Measurements from ENCODE around the gene C2CD2.

The C2CD2 gene

DNA sequence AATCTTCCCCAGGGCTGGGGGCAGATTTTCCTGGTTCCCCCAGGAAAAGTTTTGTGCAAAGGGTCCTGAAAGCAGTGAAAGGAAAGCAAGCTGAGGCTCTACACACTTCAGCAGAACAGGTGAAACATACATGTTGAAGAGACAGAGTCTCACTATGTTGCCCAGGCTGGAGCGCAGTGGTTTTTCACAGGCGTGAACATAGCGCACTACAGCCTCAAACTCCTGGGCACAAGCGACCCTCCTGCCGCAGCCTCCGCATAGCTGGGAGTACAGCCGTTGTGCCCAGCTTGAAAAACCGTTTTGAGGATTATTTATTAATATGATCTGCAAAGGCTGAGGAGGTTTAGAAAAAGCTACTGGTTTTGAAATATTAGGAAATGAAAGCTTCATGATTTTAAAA is 86.5 kb downstream of the C2CD2 start:
- H3K27me3 ChIP-seq (ENCODE audit: control insufficient read depth, low read length): no peaks in the 10 kb centered on the region
- H3K79me2 ChIP-seq (ENCODE audit: control insufficient read depth, low read length): peaks cover 60% of the 10 kb centered on the region
- peaks cover 20% of the 10 kb centered on the region for H3K36me3 ChIP-seq (ENCODE audit: control insufficient read depth, low read length)
- peak overlapping the region; percentile 73 for H3K4me3 ChIP-seq (ENCODE audit: low read length)
- H3K9me3 ChIP-seq (ENCODE audit: control insufficient read depth, insufficient read depth, low read length): no peaks in the 10 kb centered on the region
- H4K20me1 ChIP-seq (ENCODE audit: control insufficient read depth, insufficient read depth, low read depth, low read length): no peaks in the 10 kb centered on the region
- H3K27ac ChIP-seq (ENCODE audit: low read depth, low read length): peak overlapping the region; percentile 92
- peak overlapping the region; percentile 82 for H3K4me2 ChIP-seq (ENCODE audit: low read length)
- TF ChIP-seq, protein P1, sequence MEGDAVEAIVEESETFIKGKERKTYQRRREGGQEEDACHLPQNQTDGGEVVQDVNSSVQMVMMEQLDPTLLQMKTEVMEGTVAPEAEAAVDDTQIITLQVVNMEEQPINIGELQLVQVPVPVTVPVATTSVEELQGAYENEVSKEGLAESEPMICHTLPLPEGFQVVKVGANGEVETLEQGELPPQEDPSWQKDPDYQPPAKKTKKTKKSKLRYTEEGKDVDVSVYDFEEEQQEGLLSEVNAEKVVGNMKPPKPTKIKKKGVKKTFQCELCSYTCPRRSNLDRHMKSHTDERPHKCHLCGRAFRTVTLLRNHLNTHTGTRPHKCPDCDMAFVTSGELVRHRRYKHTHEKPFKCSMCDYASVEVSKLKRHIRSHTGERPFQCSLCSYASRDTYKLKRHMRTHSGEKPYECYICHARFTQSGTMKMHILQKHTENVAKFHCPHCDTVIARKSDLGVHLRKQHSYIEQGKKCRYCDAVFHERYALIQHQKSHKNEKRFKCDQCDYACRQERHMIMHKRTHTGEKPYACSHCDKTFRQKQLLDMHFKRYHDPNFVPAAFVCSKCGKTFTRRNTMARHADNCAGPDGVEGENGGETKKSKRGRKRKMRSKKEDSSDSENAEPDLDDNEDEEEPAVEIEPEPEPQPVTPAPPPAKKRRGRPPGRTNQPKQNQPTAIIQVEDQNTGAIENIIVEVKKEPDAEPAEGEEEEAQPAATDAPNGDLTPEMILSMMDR (IDR thresholded peaks at IDR 0.05; ENCODE audit: low read depth, low read length, poor library complexity, severe bottlenecking): no peak
- no peak for TF ChIP-seq EZH2phosphoT487 (IDR thresholded peaks at IDR 0.05; ENCODE audit: borderline replicate concordance, low read length)
- H3K9me2 ChIP-seq (replicated peaks; ENCODE audit: control insufficient read depth, low read length): no peaks in the 10 kb centered on the region
- peaks cover 68% of the 10 kb centered on the region for H3F3A ChIP-seq (ENCODE audit: control insufficient read depth, insufficient read depth)
- peaks cover 98% of the 10 kb centered on the region for H3K4me1 ChIP-seq (ENCODE audit: control insufficient read depth, low read length)

DNA sequence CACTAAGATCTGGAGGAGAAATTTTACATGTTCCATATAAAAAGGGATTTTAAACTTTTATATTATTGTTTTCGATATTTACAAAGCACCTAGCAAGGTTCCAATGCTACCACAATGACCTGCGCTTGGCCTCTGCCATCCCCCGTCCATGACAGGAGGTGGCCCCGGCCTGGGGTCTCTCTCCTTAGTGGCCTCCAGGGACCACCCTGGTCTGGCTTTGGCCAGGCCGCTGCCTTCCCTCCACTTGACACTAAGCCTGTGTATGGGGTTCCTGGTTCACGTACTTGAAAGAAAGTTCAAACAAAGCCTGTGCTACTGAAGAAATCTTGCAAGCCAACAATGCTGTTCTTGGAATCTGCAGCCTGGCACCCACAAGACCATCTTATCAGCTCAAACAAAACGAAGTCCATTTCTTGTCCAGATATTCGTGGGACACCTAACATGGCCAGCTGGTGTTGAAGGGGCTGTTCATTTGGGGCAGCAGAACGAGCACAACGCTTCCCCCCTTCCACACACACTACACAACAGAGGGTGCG is 87.5 kb downstream of the C2CD2 start:
- Histone ChIP-seq H3K27ac (ENCODE audit: low read depth, low read length) (peak overlapping the region; percentile 92), H3K4me3 (ENCODE audit: low read length) (peak overlapping the region; percentile 73)

DNA sequence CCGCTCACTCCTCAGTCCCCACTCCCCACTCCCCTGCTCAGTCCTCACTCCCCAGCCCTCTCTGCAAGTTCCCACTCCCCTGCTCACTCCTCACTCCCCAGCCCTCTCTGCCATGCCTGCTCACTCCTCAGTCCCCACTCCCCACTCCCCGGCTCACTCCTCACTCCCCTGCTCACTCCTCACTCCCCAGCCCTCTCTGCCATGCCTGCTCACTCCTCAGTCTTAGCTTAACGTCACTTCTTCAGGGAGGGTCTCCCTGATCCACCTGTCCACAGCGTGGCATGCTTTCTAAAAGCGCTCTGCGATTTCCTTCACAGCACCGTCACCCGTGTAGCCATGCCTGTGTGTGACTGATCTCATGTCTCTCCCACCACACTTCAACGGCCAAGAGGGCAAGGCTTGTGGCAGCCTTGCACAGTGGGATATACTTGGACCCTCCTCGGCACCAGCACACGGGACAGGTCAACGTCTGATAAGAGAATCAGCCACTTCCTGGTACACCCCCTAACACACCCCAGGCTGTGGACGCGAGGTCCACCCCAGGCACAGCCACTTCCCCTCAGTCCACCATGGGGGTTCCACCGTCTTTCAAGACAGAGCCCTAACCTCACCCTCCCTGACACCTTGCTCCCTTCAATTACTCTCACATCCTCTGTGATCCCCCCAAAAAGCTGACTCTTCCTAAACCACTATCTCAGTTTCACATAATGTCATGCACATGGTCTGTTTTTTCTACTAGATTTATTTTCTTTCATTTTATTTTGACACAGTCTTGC is 88.6 kb downstream of the C2CD2 start:
- H3F3A ChIP-seq (ENCODE audit: control insufficient read depth, insufficient read depth): peaks cover 60% of the 10 kb centered on the region
- peak overlapping the region; percentile 82 for H3K4me2 ChIP-seq (ENCODE audit: low read length)
- H3K4me1 ChIP-seq (ENCODE audit: control insufficient read depth, low read length): peaks cover 95% of the 10 kb centered on the region
- H3K79me2 ChIP-seq (ENCODE audit: control insufficient read depth, low read length): peaks cover 60% of the 10 kb centered on the region
- peak overlapping the region; percentile 73 for H3K4me3 ChIP-seq (ENCODE audit: low read length)
- H4K20me1 ChIP-seq (ENCODE audit: control insufficient read depth, insufficient read depth, low read depth, low read length): no peaks in the 10 kb centered on the region
- H3K27me3 ChIP-seq (ENCODE audit: control insufficient read depth, low read length): no peaks in the 10 kb centered on the region
- no peaks in the 10 kb centered on the region for H3K9me2 ChIP-seq (replicated peaks; ENCODE audit: control insufficient read depth, low read length)
- no peaks in the 10 kb centered on the region for H3K9me3 ChIP-seq (ENCODE audit: control insufficient read depth, insufficient read depth, low read length)
- TF ChIP-seq, protein P1 (IDR thresholded peaks at IDR 0.05; ENCODE audit: low read depth, low read length, poor library complexity, severe bottlenecking): no peak
- TF ChIP-seq EZH2phosphoT487 (IDR thresholded peaks at IDR 0.05; ENCODE audit: borderline replicate concordance, low read length): no peak
- peak overlapping the region; percentile 92 for H3K27ac ChIP-seq (ENCODE audit: low read depth, low read length)
- peaks cover 26% of the 10 kb centered on the region for H3K36me3 ChIP-seq (ENCODE audit: control insufficient read depth, low read length)

More for the DNA sequence above, 87.5 kb downstream of the C2CD2 start:
- Histone ChIP-seq H3K9me2 (replicated peaks; ENCODE audit: control insufficient read depth, low read length) (no peaks in the 10 kb centered on the region), H3K9me3 (ENCODE audit: control insufficient read depth, insufficient read depth, low read length) (no peaks in the 10 kb centered on the region), H4K20me1 (ENCODE audit: control insufficient read depth, insufficient read depth, low read depth, low read length) (no peaks in the 10 kb centered on the region), H3K4me1 (ENCODE audit: control insufficient read depth, low read length) (peaks cover 98% of the 10 kb centered on the region), H3K36me3 (ENCODE audit: control insufficient read depth, low read length) (peaks cover 24% of the 10 kb centered on the region), H3K79me2 (ENCODE audit: control insufficient read depth, low read length) (peaks cover 60% of the 10 kb centered on the region), H3K27me3 (ENCODE audit: control insufficient read depth, low read length) (no peaks in the 10 kb centered on the region), H3K4me2 (ENCODE audit: low read length) (peak overlapping the region; percentile 82), H3F3A (ENCODE audit: control insufficient read depth, insufficient read depth) (peaks cover 64% of the 10 kb centered on the region)
- no peak for TF ChIP-seq EZH2phosphoT487 (IDR thresholded peaks at IDR 0.05; ENCODE audit: borderline replicate concordance, low read length)
- TF ChIP-seq, protein P1 (IDR thresholded peaks at IDR 0.05; ENCODE audit: low read depth, low read length, poor library complexity, severe bottlenecking): no peak
